HL-60 (cell line): ENCODE data around the gene NRK.
"Not testable (repeated sequence)": the region's sequence is repeated elsewhere in the genome, so short reads cannot be mapped to it uniquely, and the experiment has no call there.

Experiments
- POLR2AphosphoS5 ChIP-seq: IDR thresholded peaks from 2 replicates; pipeline ENCODE4 v1.6.1; 2012; ENCODE audit warnings: low read depth
- TF ChIP-seq, protein P1 (sequence below): IDR thresholded peaks from one replicate; pipeline ENCODE4 v1.5.1; 2011; ENCODE audit warnings: low read length, control low read depth, inconsistent platforms; ENCODE audit not compliant: insufficient read depth

- TF ChIP-seq, protein P1, sequence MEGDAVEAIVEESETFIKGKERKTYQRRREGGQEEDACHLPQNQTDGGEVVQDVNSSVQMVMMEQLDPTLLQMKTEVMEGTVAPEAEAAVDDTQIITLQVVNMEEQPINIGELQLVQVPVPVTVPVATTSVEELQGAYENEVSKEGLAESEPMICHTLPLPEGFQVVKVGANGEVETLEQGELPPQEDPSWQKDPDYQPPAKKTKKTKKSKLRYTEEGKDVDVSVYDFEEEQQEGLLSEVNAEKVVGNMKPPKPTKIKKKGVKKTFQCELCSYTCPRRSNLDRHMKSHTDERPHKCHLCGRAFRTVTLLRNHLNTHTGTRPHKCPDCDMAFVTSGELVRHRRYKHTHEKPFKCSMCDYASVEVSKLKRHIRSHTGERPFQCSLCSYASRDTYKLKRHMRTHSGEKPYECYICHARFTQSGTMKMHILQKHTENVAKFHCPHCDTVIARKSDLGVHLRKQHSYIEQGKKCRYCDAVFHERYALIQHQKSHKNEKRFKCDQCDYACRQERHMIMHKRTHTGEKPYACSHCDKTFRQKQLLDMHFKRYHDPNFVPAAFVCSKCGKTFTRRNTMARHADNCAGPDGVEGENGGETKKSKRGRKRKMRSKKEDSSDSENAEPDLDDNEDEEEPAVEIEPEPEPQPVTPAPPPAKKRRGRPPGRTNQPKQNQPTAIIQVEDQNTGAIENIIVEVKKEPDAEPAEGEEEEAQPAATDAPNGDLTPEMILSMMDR, result not testable (repeated sequence)
- not testable (repeated sequence) for TF ChIP-seq POLR2AphosphoS5
Observed at GRCh38 chrX:105805655-105806054, 16.7 kb upstream of the NRK start.
